ENCODE results near the gene KCNE1.

DNA sequence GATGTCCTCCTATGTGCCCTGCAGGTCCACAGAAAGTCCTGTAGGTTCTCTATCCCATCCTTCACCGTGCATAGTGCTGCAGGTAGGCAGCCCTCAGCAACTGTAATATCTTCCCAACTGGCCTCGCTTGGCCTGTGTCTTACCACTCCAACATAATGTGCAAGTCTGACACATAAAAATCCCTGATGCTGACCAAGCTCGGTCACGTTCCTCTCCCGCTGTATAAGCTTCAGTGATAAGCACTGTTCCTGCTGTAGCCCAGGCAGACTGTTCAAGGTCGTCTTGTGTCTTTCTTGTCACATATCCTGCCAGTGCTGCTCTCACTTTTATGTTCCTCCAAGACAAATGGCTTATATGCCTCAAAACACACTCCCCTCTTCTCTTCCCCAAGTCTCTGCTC, 19.4 kb upstream of the KCNE1 start:
- TF ChIP-seq, protein P1, sequence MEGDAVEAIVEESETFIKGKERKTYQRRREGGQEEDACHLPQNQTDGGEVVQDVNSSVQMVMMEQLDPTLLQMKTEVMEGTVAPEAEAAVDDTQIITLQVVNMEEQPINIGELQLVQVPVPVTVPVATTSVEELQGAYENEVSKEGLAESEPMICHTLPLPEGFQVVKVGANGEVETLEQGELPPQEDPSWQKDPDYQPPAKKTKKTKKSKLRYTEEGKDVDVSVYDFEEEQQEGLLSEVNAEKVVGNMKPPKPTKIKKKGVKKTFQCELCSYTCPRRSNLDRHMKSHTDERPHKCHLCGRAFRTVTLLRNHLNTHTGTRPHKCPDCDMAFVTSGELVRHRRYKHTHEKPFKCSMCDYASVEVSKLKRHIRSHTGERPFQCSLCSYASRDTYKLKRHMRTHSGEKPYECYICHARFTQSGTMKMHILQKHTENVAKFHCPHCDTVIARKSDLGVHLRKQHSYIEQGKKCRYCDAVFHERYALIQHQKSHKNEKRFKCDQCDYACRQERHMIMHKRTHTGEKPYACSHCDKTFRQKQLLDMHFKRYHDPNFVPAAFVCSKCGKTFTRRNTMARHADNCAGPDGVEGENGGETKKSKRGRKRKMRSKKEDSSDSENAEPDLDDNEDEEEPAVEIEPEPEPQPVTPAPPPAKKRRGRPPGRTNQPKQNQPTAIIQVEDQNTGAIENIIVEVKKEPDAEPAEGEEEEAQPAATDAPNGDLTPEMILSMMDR (conservative IDR thresholded peaks at IDR 0.05; ENCODE audit: low read depth, low read length): no peak
- TF ChIP-seq BHLHE40 (IDR thresholded peaks at IDR 0.05; ENCODE audit: low read depth, low read length) (no peak), RCOR1 (IDR thresholded peaks at IDR 0.05; ENCODE audit: insufficient replicate concordance, low read length) (no peak), SMC3 (IDR thresholded peaks at IDR 0.05; ENCODE audit: low read depth, low read length) (no peak), RAD21 (IDR thresholded peaks at IDR 0.05; ENCODE audit: low read length) (no peak), CEBPB (IDR thresholded peaks at IDR 0.05; ENCODE audit: low read depth, low read length) (no peak)
